Naive thymus-derived CD4-positive, alpha-beta T cell (primary cell): ENCODE data around the gene IRF2. TPM values are rescaled to one million over a fixed set of nuclear protein-coding genes. Genes with fewer than 3 reads are reported as not detected.

Experiments
- ATAC-seq: fragments of 150-1000 bp; cut with Tn5 transposase; 2 replicates; pipeline ENCODE4 v1.10.0; 2021; ENCODE audit warnings: mild to moderate bottlenecking, moderate library complexity
- CTCF ChIA-PET: fragments of 350-600 bp; sonication (Branson Sonifier 250); formaldehyde crosslinking; loops from one replicate; lab custom pipeline; 2021; ENCODE audit warnings: antibody characterized with exemption; lab: Charles Lee
- POLR2A ChIA-PET: fragments of 350-600 bp; sonication (Branson Sonifier 250); formaldehyde crosslinking; loops from one replicate; lab custom pipeline; 2021; ENCODE audit warnings: antibody characterized with exemption, inconsistent platforms; lab: Charles Lee
- DNase-seq, 9 donors: peaks; one replicate each; pipeline versions ENCODE4 v3.0.0 to v3.0.0-alpha.2; 2020 to 2022; ENCODE audit warnings: mixed read lengths in 1 of 9
- H3K27ac ChIP-seq: one replicate; pipeline ENCODE4 v1.7.0; 2013; ENCODE audit warnings: mild to moderate bottlenecking, low read depth, low read length, moderate library complexity
- H3K27me3 ChIP-seq, 2 donors: one replicate each; pipeline ENCODE4 v1.7.0; 2013; ENCODE audit warnings: low read length in 2 of 2, mild to moderate bottlenecking in 2 of 2, moderate library complexity in 2 of 2; ENCODE audit not compliant: control insufficient read depth in 2 of 2, insufficient read depth in 2 of 2
- H3K36me3 ChIP-seq, 3 experiments: 1 replicate in 2 of 3; 2 replicates in 1 of 3; pipeline ENCODE4 v1.7.0; 2013; ENCODE audit warnings: low read length in 3 of 3, mild to moderate bottlenecking in 3 of 3, moderate library complexity in 1 of 3; ENCODE audit not compliant: insufficient read depth in 3 of 3, control insufficient read depth in 2 of 3
- H3K4me1 ChIP-seq, 2 donors: one replicate each; pipeline ENCODE4 v1.7.0; 2013; ENCODE audit warnings: low read length in 2 of 2, mild to moderate bottlenecking in 2 of 2, moderate library complexity in 1 of 2; ENCODE audit not compliant: control insufficient read depth in 2 of 2, insufficient read depth in 2 of 2
- H3K4me3 ChIP-seq: 2 replicates; pipeline ENCODE4 v1.7.0; 2013; ENCODE audit warnings: mild to moderate bottlenecking, low read length
- H3K9me3 ChIP-seq, 3 experiments: 1 replicate in 2 of 3; 2 replicates in 1 of 3; pipeline ENCODE4 v1.7.0; 2013; ENCODE audit warnings: low read length in 3 of 3; ENCODE audit not compliant: control insufficient read depth in 2 of 3
- H3K27ac Mint-ChIP-seq, 9 donors: one replicate each; pipeline ENCODE4 v1.8.0; 2020 to 2022; ENCODE audit warnings: mixed read lengths in 9 of 9, mild to moderate bottlenecking in 8 of 9, moderate library complexity in 5 of 9, inconsistent platforms in 2 of 9
- H3K27me3 Mint-ChIP-seq, 5 donors: one replicate each; pipeline ENCODE4 v1.8.0; 2021 to 2022; ENCODE audit warnings: mixed read lengths in 5 of 5, mild to moderate bottlenecking in 1 of 5
- H3K36me3 Mint-ChIP-seq, 5 donors: one replicate each; pipeline ENCODE4 v1.8.0; 2020 to 2022; ENCODE audit warnings: mixed read lengths in 5 of 5, mild to moderate bottlenecking in 3 of 5, inconsistent platforms in 1 of 5
- H3K4me1 Mint-ChIP-seq, 7 donors: one replicate each; pipeline ENCODE4 v1.8.0; 2020 to 2022; ENCODE audit warnings: mixed read lengths in 7 of 7, mild to moderate bottlenecking in 3 of 7, inconsistent platforms in 1 of 7
- H3K4me3 Mint-ChIP-seq, 10 donors: one replicate each; pipeline ENCODE4 v1.8.0; 2020 to 2022; ENCODE audit warnings: mild to moderate bottlenecking in 10 of 10, mixed read lengths in 10 of 10, moderate library complexity in 6 of 10, inconsistent platforms in 2 of 10
- H3K9me3 Mint-ChIP-seq, 11 donors: one replicate each; pipeline ENCODE4 v1.8.0; 2020 to 2022; ENCODE audit warnings: mixed read lengths in 11 of 11, mild to moderate bottlenecking in 4 of 11, inconsistent platforms in 1 of 11, moderate library complexity in 1 of 11
- intact Hi-C, 2 donors: fragments of 100-400 bp; cut with micrococcal nuclease; formaldehyde crosslinking; loops; one replicate each; pipeline ENCODE4 v1.15.1; 2023
- polyA plus RNA-seq, 2 donors: library from polyadenylated mRNA; unstranded; fragments of 300-500 nt; fragmentation: Illumina TruSeq; gene quantifications; one replicate each; pipeline ENCODE4 v1.2.3, GENCODE V29; 2021
- total RNA-seq, 6 experiments: library from RNA in 5 of 6; stranded (reverse) in 5 of 6; gene quantifications; 1 replicate in 5 of 6; 2 replicates in 1 of 6; pipeline ENCODE4 v1.2.3 and lab custom pipeline; 2021 to 2026

The IRF2 gene
- total and polyA plus RNA-seq, 7 experiments from 2014 or later, result 31.2 to 87.0 (median 77.5) TPM

DNA sequence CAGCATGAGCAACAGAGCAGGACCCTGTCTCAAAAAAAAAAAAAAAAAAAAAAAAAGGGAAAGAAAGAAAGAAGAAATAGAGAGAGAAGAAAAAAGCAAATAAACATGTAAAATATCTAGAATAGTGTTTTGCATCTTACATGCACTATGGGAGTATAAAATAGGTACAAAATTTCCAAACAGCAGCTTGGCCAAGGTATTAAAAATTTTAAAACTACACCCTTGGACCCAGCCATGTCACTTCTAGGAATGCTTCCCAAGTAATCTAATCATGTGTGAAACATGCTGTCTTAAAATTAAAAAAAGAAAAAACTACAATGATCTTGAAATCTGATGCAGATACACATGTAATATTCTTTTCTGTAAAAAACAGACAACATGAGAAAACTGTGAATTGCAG is 21.6 kb downstream of the IRF2 start:
- Histone ChIP-seq H3K36me3 (peaks cover 0 to 16% (median 0%) of the 10 kb centered on the region in 3 experiments), H3K4me1 (peaks cover 16 to 31% of the 10 kb centered on the region in 2 donors), H3K4me3 (no peak overlapping the region), H3K27ac (no peak overlapping the region), H3K9me3 (no peaks in the 10 kb centered on the region), H3K27me3 (no peaks in the 10 kb centered on the region)
- peaks cover 0 to 27% (median 12%) of the 10 kb centered on the region in 5 donors for H3K36me3 Mint-ChIP-seq
- POLR2A ChIA-PET, result interaction anchor here (0.5 to 1.9 kb wide), 5 partner anchors 22 to 196 kb away, joined by 3 to 14 read pairs (median 3); partner anchors contain the start of gene IRF2
- no peak for DNase-seq
- H3K27ac Mint-ChIP-seq, result peak overlapping the region in 1 of 9 donors; percentile 98
- intact Hi-C loops, result loop anchor here (1.0 to 5.0 kb wide), 6 partner anchors 7 to 86 kb away; partner anchors contain the start of gene IRF2 (in 2 of the 2)
- CTCF ChIA-PET, result no interaction called here
- no peaks in the 10 kb centered on the region for H3K27me3 Mint-ChIP-seq
- peaks cover 70 to 96% (median 88%) of the 10 kb centered on the region in 7 donors for H3K4me1 Mint-ChIP-seq
- peak overlapping the region in 3 of 10 donors; percentile 8 to 70 (median 25) for H3K4me3 Mint-ChIP-seq
- ATAC-seq, result no peak
- no peaks in the 10 kb centered on the region for H3K9me3 Mint-ChIP-seq

DNA sequence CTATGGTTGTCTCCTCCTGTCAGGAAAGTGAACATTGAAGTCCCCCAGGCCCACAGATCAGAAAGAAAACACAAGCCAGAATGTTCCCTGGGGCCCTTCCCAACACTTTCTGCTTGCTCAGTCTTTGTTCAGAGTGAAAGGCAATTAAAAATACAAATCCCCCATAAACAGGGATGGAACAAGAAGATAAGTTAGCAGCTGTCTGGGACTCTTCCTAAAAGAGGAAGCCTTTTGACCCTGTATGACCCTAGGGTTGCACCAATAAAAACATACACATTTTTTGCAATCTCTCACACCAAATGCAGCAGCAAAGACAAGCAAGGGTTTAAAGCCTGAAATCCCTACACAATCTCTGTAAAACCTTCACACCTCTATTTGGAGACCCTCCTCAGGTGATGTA is 22.6 kb downstream of the IRF2 start:
- H3K4me1 Mint-ChIP-seq, result peaks cover 72 to 96% (median 88%) of the 10 kb centered on the region in 7 donors
- POLR2A ChIA-PET, result interaction anchor here (0.7 kb wide), 1 partner anchor 128 kb away, joined by 3 read pairs; no protein-coding TSS in a partner anchor
- no peaks in the 10 kb centered on the region for H3K9me3 ChIP-seq
- peak overlapping the region in 2 of 10 donors; percentile 21 to 29 for H3K4me3 Mint-ChIP-seq
- no peak overlapping the region for H3K4me3 ChIP-seq
- intact Hi-C loops, result loop anchor here (2.0 to 5.0 kb wide), 2 partner anchors 31 to 34 kb away; no protein-coding TSS in a partner anchor
- H3K27ac Mint-ChIP-seq, result peak overlapping the region in 4 of 9 donors; percentile 42 to 74 (median 65)
- H3K9me3 Mint-ChIP-seq, result no peaks in the 10 kb centered on the region
- peaks cover 0 to 16% (median 0%) of the 10 kb centered on the region in 3 experiments for H3K36me3 ChIP-seq
- DNase-seq, result no peak
- H3K36me3 Mint-ChIP-seq, result peaks cover 0 to 32% (median 16%) of the 10 kb centered on the region in 5 donors
- peaks cover 16 to 41% of the 10 kb centered on the region in 2 donors for H3K4me1 ChIP-seq
- no peaks in the 10 kb centered on the region for H3K27me3 Mint-ChIP-seq
- CTCF ChIA-PET, result interaction anchor here (0.7 kb wide), 1 partner anchor 89 kb away, joined by 3 read pairs; no protein-coding TSS in a partner anchor
- ATAC-seq, result no peak
- H3K27ac ChIP-seq, result no peak overlapping the region
- H3K27me3 ChIP-seq, result no peaks in the 10 kb centered on the region

DNA sequence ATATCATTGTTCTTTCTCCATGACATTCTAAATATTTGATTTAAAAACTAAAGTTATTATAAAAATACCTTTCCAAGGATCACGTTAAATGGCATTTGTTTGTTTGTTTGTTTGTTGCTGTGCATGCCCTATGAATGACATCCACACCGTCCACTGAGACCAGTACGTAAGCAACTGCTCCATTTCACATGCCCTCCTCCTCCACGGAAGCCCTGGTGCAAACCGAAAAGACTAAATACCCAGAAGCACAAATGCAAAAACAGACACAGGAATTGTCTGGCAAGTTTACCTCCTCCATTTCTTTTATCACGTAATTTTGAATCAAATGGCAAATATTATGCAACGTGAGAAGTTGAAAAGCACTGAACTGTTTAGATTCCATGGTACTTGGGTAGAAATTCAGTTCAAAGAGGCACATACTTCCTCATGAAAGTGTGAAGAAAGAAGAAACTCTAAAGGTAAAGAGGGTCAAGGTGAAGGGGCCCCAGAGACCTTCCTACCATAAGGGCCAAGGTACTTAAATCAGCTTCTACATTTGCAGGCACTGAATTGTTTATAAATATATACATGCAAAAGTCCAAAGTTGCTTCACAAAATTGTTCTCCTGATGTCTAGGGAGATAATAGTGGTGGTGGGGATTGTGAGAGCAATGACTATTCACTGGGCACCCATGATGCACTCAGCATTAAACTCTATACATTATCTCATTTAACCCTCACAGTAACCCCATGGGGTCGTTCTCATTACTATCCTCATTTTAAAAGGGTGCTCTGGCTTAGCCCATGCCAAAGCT is 23.4 kb downstream of the IRF2 start:
- ChIA-PET POLR2A (no interaction called here), CTCF (interaction anchor here (0.7 kb wide), 1 partner anchor 90 kb away, joined by 3 read pairs; no protein-coding TSS in a partner anchor)
- Histone ChIP-seq H3K36me3 (peaks cover 0 to 12% (median 0%) of the 10 kb centered on the region in 3 experiments), H3K27me3 (no peaks in the 10 kb centered on the region), H3K27ac (no peak overlapping the region), H3K4me3 (no peak overlapping the region), H3K4me1 (peaks cover 16 to 45% of the 10 kb centered on the region in 2 donors), H3K9me3 (no peaks in the 10 kb centered on the region)
- peaks cover 74 to 96% (median 91%) of the 10 kb centered on the region in 7 donors for H3K4me1 Mint-ChIP-seq
- no peaks in the 10 kb centered on the region for H3K9me3 Mint-ChIP-seq
- no peaks in the 10 kb centered on the region for H3K27me3 Mint-ChIP-seq
- intact Hi-C loops, result loop anchor here in 1 of 2 donors (5.0 kb wide), 1 partner anchor 34 kb away; no protein-coding TSS in a partner anchor
- DNase-seq (no peak), ATAC-seq (no peak)
- peak overlapping the region in 3 of 9 donors; percentile 14 to 72 (median 48) for H3K27ac Mint-ChIP-seq
- H3K36me3 Mint-ChIP-seq, result peaks cover 5 to 35% (median 23%) of the 10 kb centered on the region in 5 donors
- peak overlapping the region in 1 of 10 donors; percentile 29 for H3K4me3 Mint-ChIP-seq

DNA sequence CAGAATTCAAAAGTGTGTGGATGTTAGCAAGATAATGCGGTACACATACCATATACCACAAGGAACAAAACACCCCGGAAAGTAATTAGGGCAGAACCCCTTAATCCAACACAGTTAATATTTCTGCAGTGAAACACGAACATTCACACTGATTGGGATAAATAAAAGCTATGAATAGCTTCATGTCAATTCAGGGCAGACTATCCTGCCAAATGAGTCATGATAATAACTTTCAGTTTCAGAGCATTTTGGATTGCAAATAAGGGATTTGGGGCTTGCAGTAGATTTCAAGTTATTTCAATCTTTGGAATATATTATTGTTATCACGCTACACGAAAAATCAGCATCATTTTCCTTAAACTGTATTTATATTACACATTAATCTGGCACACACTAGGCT is 24.3 kb downstream of the IRF2 start:
- Histone ChIP-seq H3K4me1 (peaks cover 18 to 50% of the 10 kb centered on the region in 2 donors), H3K36me3 (peaks cover 0 to 8% (median 0%) of the 10 kb centered on the region in 3 experiments), H3K27me3 (no peaks in the 10 kb centered on the region), H3K4me3 (no peak overlapping the region), H3K9me3 (no peaks in the 10 kb centered on the region), H3K27ac (no peak overlapping the region)
- DNase-seq, result no peak
- ATAC-seq, result no peak
- peak overlapping the region in 6 of 10 donors; percentile 2 to 93 (median 64) for H3K4me3 Mint-ChIP-seq
- intact Hi-C loops, result loop anchor here in 1 of 2 donors (5.0 kb wide), 1 partner anchor 33 kb away; no protein-coding TSS in a partner anchor
- H3K27me3 Mint-ChIP-seq, result no peaks in the 10 kb centered on the region
- peaks cover 74 to 96% (median 91%) of the 10 kb centered on the region in 7 donors for H3K4me1 Mint-ChIP-seq
- peaks cover 5 to 36% (median 27%) of the 10 kb centered on the region in 5 donors for H3K36me3 Mint-ChIP-seq
- peak overlapping the region in 8 of 9 donors; percentile 7 to 88 (median 72) for H3K27ac Mint-ChIP-seq
- CTCF ChIA-PET, result interaction anchor here (0.6 kb wide), 1 partner anchor 375 kb away, joined by 3 read pairs; no protein-coding TSS in a partner anchor
- POLR2A ChIA-PET, result no interaction called here
- H3K9me3 Mint-ChIP-seq, result no peaks in the 10 kb centered on the region

DNA sequence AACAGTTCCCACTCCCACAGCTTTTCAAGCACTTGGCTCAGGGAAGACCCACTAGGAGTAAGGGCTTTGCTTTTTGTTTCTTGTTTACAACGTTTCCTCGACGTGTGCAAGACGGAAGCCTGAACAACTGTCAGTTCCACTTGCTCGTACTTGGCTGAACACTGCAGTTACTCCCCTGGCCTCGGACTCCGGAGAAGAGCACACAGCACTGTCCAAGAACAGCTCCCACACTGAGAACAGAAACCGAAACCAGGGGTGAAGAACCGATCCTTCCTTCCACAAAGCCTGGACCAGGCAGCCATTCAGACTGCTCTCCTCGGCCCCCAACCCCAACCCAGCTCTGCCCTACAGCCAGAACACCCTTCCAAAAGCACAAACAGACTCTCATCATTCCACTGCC is 25.5 kb downstream of the IRF2 start:
- Histone ChIP-seq H3K27ac (peak overlapping the region; percentile 58), H3K4me3 (peak overlapping the region; percentile 12), H3K9me3 (no peaks in the 10 kb centered on the region), H3K36me3 (peaks cover 0 to 8% (median 0%) of the 10 kb centered on the region in 3 experiments), H3K27me3 (no peaks in the 10 kb centered on the region), H3K4me1 (peaks cover 16 to 45% of the 10 kb centered on the region in 2 donors)
- intact Hi-C loops, result no loop called here
- peaks cover 5 to 44% (median 27%) of the 10 kb centered on the region in 5 donors for H3K36me3 Mint-ChIP-seq
- POLR2A ChIA-PET, result interaction anchor here (0.7 kb wide), 1 partner anchor 15 kb away, joined by 3 read pairs; no protein-coding TSS in a partner anchor
- H3K4me1 Mint-ChIP-seq, result peaks cover 74 to 96% (median 91%) of the 10 kb centered on the region in 7 donors
- peak in 1 of 9 donors; percentile 6 for DNase-seq
- H3K9me3 Mint-ChIP-seq, result no peaks in the 10 kb centered on the region
- CTCF ChIA-PET, result interaction anchor here (0.6 kb wide), 2 partner anchors 13 to 533 kb away, joined by 3 read pairs; no protein-coding TSS in a partner anchor
- no peaks in the 10 kb centered on the region for H3K27me3 Mint-ChIP-seq
- H3K27ac Mint-ChIP-seq, result peak overlapping the region; percentile 76 to 93 (median 84)
- ATAC-seq, result no peak
- H3K4me3 Mint-ChIP-seq, result peak overlapping the region; percentile 58 to 93 (median 79)

DNA sequence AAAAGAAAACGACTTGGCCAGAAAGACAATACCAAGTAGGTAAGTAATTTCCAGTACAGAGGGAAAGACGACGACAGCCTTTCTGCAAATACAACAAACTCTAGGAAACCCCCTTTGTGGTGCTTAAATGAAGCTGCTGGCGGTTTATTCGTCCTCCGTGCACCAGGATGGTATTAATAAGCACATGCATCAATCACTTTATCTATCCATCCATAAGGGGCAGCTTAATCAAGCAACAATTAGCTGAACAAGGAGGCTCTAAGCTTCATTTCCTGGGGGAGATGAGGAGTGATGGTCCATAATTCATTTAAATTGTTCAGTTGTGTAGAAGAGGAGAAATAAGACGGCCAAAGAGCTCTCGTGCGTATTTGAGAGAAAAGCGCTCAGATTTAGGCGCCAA is 26.2 kb downstream of the IRF2 start:
- Mint-ChIP-seq H3K4me1 (peaks cover 72 to 96% (median 91%) of the 10 kb centered on the region in 7 donors), H3K27me3 (no peaks in the 10 kb centered on the region), H3K9me3 (no peaks in the 10 kb centered on the region), H3K27ac (peak overlapping the region in 7 of 9 donors; percentile 20 to 88 (median 35)), H3K4me3 (peak overlapping the region; percentile 24 to 93 (median 76)), H3K36me3 (peaks cover 5 to 49% (median 27%) of the 10 kb centered on the region in 5 donors)
- Histone ChIP-seq H3K4me1 (peaks cover 10 to 41% of the 10 kb centered on the region in 2 donors), H3K4me3 (no peak overlapping the region), H3K36me3 (peaks cover 0 to 8% (median 0%) of the 10 kb centered on the region in 3 experiments), H3K9me3 (no peaks in the 10 kb centered on the region), H3K27ac (peak overlapping the region; percentile 58), H3K27me3 (no peaks in the 10 kb centered on the region)
- no peak for DNase-seq
- intact Hi-C loops, result no loop called here
- ChIA-PET CTCF (interaction anchor here (0.6 kb wide), 1 partner anchor 534 kb away, joined by 3 read pairs; no protein-coding TSS in a partner anchor), POLR2A (interaction anchor here (0.7 kb wide), 2 partner anchors 14 to 31 kb away, joined by 3 read pairs; no protein-coding TSS in a partner anchor)
- ATAC-seq, result no peak
